ENCODE measurements around the gene STK32B.
"Not testable (repeated sequence)": the region's sequence is repeated elsewhere in the genome, so short reads cannot be mapped to it uniquely, and the experiment has no call there.

STK32B gene

DNA sequence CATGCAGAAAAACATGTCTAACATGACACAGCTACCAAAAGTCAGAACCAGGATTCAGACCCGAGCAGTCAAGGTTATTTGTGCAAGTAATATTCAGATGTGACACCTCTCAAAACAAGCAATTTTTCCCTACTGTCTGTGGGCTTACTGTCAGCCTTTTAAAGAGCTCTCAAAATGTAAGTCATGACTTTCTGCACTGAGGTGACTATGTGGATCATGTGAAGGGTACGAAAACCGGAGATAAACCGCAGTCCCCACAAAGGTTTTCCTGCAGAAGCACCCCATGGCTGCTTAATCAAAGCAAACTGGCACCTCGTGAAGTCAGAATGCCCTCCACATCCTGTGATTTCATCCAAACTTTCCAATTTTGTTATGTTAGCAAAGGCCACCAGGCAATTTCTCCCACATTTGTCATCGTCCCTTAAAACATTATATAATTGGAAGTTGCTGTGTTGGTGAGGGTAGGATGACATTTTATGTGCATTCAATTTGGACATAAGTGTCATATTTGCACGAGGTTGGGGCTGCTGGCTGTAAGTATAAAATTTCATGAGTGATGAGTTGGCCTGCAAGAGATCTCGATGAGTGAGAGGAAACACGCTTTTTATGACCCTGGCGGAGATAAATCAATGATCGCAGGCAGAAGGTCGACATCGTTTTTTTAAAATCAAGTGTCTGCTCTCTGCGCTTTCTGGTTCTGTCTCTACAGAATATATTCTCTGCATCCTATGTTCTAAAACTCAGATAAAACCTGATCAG lies 161.2 kb downstream of the STK32B start:
- DNase-seq = no peak

DNA sequence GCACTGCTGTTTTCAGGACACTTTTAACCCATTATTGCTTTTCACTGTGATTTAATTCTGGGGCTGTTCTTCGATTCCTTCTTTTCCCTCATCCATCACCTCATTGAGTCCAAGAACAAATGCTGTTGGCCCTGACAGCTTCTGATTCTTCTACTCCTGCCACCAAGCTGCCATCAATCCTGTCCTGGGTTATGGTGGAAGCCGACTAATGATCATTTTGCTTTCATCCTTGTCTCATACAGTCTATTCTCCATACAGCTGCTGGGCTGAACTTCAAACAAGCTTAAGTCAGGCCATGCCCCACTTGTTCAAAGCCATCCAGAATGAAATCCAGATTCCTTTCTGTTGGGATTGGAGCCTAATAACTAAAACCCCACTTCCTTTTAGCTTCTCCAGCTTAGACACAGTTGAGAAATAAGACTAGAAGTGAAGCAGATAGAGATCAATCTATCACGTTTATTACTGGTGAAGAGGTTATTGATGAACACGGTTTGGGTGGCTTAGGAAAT lies 161.9 kb downstream of the STK32B start:
- no peak for DNase-seq

DNA sequence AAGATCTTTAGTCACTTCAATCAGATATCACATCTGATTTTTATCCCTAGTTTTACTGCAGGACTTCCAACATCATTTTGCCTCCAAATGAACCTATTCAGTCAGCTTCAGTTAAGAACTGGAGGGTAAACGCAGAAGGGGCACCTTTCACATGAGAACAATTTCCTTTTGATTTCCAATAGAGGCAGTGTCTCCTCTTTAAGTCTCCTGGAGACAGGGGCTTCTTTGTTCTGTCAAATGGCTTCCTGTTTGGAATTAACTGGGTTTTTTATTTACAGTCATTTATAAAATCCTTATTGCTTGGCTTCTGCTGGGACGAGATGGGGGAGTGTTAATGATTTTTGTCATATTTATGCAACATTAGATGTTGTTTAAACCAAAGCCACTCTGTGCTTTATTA lies 164.0 kb downstream of the STK32B start:
- DNase-seq = no peak

DNA sequence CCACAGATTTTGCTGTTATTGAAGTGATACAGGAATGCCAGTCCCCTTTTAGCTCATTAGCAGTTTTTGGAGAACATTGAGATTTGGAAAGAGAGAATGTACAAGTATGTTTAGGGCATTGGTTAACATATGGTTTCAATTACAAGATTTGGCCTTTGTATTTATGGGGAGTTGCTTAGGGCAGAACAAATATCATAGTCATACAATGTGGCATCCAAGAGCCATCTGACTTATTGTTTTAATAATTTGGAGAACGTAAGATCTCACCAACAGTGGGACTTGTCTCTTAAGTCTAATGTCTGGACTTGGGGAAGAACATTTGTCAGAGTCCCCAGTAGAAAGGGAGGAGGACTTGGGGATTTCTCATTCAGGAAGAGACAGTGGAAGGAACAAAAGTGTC lies 166.1 kb downstream of the STK32B start:
- no peak for DNase-seq

DNA sequence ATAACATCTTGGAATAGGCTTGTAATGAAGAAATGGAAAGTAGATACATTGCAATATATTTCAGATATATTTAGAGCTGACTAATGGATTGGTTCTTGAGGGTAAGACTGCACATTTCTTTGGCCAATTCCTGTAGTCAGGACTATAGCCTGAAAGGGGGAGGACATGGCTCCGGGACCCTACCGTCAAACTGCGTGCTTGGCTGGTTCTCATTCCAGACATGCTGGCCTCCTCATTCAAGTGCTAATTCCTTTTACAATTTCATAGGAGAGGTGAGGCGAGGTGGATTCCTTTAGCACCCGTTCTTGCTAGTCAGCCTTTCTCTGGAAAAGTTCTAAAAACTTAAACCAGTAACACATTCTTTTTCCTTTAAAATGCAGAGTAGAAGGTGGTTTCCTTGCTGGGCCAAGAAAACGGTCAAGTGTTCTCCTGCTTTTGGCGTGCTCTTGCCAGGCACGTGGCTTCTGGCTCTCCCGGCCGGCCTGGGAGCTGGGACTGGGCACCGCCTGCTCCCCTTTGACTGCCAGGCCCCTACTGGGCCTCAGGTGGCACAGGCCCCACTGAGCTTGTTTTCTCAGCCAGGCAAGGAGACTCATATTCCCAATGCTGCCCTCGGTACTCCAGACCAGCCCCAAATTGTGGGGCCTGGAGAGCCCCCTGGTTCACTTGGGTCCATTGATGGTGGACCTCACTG lies 167.2 kb downstream of the STK32B start:
- DNase-seq = no peak

DNA sequence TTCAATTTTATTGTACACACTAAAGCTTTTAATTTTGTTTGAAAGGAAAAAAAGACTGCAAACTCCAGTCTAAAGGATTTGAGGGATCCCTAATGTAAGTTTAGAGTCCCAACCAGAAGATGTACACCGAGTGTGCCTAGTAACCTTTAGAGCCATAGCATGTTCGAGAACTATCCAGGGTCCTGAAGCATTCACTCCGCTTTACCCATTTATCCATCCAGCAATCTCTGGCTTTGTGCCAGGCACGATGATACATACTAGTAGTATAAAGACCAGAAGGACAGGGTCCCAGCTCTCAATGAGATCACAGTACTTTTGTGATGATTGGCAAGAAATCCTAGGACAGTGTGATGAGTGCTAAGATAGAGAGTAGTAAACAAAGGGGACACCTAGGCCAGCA lies 168.7 kb downstream of the STK32B start:
- no peak for DNase-seq

DNA sequence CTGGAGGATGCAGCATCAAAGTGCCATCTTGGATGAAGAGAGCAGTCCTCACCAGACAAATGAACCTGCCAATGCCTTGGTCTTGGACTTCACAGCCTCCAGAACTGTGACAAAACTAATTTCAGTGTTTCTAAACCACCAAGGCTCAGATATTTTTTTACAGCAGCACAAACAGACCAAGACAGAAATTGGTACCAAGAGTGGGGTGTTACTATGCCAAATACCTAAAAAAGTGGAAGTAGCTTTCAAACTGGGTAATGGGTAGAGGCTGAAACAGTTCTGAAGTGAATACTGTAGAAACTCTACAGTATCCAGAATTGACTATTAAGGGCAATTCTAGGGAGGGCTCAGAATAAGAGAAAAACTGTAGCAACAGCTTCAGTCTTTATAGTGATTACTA lies 170.8 kb downstream of the STK32B start:
- DNase-seq = no peak

DNA sequence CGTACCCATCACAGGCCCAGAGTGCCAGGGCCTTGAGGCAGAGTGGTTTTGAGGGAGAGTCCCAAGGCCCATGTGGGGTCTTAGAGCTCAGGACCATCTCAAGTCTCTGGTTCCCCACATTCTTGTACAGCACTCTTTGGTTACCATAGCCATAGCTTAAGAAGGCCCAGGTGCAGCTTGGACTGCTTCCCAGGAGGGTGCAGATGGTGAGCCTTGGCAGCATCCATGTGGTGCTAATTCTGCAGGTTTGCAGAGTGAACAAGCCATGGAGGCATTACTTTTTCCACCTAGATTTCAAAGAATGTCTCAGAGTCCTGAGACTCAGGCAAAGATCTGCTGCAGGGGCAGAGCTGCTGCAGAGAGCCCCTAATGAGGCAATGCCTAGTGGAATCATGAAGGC lies 171.7 kb downstream of the STK32B start:
- DNase-seq = no peak

DNA sequence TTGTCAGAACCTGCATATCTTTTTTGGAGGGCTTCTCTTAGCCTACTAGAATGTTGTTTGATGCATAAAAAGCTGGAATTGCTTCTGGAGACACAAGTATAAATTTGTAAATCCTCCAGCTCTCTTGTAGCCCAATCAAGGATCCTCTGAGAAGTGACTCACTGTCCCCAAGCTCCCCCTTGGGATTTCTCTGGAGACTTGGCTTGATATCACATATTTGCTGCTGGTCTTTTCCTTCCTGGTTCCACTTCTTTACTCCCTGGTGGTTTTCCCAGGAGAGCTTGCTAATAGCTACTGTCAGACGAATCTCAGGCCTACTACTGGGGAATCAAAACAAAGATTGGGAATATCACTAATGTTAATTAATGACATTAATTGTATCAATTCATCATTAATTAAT lies 173.1 kb downstream of the STK32B start:
- no peak for DNase-seq

DNA sequence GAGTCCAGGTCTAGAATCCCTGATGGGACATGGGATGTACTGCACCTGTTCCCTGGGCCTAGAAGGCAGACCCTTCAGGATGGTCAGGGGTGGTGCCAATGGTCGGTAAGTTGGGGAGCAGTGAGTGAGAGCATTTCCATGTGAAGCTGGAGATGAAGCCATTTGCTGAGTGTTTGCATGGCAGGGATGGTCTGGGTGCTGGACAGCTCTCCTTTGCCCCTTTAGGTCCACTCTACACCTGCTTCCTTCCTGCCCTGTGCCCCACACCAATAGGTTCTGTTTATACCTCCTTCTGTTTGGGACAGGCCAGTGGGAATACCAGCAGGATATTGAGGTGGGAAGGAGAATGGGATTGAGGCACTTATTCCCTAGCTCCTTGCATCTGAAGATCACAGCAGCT lies 181.3 kb downstream of the STK32B start:
- DNase-seq = no peak

DNA sequence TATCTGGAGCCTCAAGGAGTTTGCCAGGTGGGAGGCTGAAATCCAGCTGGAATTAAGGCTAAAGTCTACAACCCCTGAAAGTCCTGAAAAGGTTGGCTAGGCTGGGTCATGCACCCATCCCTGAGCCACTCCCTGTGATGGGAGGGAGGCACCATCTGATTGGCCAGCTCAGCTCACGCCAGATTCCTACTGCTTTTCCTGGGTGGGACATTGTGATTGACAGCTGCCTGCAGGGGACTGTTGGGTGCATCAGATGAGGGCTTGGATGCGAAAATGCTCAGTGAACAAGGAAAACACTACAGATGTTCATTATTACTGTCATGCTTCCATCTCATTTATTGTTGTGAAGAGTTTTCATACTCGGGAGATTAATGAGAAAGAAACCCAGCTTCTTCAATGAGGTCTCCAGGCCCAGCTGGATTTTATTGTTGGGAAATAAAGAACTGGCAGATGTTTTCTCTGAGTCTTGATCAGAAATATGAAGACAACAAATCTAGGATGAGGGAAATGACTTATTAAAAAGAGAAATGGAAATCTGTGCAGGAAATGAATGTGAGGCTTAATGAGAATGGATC lies 185.9 kb downstream of the STK32B start:
- DNase-seq = no peak

DNA sequence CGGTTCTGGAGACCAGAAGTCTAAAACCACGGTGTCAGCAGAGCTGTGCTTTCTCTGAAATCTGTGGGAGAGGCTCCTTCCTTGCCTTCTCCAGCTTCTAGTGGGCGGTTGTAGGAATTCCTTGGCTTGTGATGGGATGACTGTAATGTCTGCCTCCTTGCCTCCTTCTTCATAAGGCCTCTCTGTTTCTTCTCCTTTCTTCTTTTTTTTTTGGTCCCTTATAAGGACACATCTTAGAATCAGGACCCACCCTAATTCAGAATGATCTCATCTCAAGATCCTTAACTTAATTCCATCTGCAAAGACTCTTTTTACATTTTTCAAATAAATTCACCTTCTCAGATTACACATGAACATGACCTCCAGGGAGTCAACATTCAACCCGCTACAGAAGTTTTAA lies 186.9 kb downstream of the STK32B start:
- DNase-seq = no peak

DNA sequence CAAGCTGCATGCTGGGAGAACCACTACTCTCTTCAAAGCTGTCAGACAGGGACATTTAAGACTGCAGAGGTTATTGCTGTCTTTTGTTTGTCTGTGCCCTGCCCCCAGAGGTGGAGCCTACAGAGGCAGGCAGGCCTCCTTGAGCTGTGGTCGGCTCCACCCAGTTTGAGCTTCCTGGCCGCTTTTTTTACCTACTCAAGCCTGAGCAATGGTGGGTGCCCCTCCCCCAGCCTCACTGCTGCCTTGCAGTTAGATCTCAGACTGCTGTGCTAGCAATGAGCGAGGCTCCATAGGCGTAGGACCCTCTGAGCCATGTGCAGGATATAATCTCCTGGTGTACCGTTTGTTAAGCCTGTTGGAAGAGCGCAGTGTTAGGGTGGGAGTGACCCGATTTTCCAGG lies 195.8 kb downstream of the STK32B start:
- DNase-seq = not testable (repeated sequence)

DNA sequence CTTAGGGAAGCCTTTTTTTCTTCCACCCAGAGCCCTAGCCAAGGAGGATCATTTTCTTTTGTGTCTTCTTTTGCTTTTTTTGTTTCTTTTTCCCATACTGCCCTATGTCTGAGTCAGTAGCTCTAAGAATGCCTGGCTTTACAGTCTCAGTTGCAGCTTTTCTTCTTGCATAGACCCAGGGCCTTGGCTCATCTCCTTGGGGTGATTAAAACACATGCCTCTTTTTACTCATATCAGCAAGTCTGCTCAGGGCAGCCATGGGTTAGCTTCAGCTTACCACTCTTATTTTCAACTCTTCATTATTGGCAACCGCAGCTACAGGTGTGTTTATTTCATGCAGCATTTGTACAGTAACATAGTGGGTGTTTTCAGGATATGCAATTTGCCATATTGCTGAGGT lies 196.5 kb downstream of the STK32B start:
- DNase-seq = no peak

DNA sequence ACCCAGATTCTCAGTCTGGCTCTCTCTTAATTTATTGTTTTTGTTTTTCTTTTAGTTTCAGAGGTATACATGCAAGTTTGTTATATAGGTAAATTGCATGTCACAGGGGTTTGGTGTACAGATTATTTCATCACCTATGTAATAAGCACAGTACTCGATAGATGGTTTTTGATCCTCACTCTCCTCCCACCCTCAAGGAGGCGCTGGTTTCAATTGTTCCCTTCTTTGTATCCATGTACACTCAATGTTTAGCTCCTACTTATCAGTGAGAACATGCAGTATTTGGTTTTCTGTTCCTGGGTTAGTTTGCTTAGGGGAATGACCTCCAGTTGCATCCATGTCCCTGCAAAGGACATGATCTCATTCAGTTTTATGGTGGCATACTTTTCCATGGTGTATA lies 198.4 kb downstream of the STK32B start:
- DNase-seq = no peak

DNA sequence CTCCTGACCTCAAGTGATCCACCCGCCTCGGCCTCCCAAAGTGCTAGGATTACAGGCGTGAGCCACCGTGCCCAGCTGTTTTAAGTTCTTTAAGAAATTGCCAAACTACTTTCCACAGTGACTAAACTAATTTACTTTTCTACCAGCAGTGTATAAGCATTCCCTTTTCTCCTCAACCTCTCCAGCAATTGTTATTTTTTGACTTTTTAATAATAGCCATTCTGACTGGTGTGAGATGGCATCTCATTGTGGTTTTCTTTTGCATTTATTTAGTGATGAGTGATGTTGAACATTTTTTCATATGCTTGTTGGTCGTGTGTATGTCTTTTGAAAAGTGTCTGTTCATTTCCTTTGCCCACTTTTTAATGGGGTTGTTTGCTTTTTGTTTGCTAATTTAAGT lies 199.3 kb downstream of the STK32B start:
- DNase-seq = not testable (repeated sequence)

DNA sequence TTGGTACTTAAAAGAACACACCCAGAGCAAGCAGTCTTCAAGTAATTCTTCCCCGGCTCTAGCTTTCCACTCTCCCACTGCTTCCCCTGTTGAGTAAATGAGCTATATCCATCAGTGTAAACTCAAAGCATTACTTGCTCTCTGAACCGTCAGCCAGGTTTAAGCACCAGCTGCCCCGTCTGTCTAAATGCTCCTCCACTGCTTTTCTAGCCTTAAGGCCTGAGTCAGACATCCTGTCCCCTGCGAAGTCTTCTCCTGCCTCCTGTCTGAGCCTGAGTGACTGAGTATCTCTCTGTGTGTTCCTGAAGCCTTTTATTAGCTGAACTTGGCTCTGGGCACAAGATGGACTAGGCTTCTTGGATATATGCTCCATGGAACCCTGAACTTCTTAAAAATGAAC lies 205.1 kb downstream of the STK32B start:
- no peak for DNase-seq

DNA sequence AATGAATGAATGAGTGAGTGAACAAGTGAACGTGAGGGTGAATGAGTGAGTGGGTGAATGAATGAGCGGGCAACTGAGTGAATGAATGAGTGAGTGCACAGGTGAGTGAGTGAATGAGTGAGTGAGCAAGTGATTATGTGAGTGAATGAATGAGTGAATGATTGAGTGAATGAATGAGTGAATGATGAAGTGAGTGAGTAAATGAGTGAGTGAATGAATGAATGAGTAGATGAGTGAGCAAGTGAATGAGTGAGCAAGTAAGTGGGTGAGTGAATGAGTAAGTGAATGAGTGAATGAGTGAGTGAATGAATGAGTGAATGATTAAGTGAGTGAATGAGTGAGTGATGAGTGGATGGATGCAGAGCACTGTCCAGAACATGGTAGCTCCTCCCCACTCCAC lies 205.8 kb downstream of the STK32B start:
- DNase-seq = no peak

DNA sequence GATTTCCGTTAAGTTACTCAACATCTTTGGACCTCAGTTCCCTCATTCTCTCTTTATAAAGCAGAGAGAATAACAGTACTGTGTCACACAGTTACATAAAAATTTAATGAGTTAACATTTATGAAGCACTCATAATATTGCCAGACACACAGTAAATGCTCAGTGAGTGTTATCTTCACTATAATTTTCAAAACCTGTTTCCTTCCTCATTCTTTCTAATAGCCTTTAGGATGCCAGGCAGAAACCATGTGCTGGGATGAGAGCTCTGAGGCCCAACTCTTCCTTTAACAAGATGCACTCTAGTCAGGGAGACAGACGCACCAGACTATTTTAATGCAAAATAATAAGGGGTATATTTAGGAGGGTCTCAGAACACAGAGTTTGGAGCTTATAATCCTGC lies 208.2 kb downstream of the STK32B start:
- DNase-seq = no peak

DNA sequence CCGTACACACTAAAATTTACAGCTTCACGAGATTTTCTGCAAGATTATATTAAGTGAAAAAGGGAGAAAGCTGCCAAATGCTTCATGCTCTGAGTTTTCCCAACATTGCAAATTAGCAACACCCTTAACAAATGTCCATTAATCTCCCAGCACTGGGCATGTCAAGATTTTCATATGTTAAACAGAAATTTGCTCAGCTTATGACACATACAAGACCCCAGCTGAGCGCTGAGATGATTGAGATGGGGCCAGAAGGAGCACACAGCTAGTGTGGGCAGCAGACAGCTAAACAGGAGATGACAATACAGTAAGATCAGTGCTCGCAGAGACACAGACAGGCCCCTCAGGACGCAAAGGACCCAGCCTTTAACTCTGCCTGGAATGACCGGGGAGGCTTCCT lies 208.8 kb downstream of the STK32B start:
- no peak for DNase-seq

DNA sequence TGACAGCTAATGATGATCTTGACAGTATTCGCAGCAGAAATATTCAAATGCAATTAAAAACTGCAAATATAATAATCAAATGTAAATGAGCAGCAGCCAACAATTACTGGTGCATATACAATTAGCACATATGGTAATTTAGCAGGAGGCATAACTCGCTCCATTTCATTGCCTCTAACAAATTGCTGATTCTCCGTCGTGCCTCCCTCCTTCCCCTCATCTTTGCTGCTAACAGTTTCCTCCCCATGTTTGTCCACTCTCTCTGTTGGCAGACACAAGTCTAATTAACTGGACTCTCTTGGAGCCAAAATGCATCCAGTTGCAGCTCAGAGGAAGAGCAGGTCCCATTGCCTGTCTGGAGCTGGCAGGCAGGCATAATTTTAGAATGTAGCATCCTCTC lies 210.6 kb downstream of the STK32B start:
- no peak for DNase-seq

DNA sequence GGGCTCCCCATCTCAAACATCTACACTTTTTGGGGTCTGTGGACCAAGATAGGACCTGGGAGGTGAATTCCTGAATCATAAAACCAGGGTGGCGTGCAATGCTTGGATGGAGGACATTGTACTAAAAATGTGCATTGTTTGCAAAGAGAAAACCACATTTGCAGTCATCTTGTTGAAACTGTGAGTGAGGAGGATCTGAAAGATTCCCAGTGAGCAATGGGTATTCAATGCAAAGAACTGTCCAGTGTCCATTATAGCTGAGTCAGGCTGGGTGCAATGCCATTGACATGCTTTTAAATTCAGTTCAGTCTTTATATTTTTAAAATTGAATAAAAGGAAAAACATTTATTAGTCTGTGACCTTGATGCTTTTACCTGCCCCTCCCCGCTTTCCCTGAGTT lies 215.7 kb downstream of the STK32B start:
- no peak for DNase-seq

DNA sequence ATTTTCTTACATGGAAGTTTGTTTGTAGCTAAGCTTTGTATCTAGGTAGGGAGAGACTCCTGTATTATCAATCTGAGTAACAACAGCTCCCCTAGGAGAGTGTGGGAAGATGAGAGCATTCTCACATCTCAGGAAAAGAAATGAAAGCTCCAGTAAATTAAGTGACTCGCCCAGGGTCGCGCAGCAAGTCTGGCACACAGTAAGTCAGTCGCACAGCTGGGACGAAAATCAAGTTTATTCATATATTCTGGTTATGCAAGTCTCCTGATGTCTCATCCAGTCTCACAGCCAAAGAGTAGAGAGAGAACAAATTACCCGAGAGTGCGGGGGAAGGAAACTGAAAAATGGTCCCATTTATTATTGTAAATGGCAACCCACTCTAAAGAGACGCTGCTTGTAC lies 216.1 kb downstream of the STK32B start:
- no peak for DNase-seq

DNA sequence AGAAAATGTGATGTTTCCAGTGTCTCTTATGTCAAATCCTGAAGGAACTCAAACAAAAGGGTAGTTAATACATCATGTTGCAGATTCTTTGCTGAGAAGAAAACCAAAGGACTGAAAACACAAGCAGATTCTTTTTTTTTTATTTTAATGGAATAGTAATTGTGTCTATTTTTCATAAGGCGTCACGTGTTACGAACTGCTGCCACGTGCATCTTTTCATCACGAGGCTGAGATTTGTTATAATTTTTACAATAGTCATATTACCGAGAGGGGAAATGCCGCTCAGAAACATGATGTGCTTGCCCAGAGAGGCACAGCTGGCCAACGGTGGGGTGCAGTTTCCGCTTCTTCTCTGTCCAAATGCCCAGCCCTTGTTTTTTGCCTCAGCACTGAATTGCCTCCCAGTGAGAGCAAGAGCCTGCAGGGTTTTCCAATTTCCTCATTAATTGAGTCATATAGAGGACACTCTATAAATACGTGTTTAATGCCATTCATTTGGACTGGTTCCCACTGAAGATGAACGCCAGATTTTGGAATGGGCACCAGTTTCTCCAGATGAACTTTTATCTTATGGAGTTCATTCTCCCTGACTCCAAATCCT lies 225.3 kb downstream of the STK32B start:
- no peak for DNase-seq

All from inflammatory macrophage treated with lipopolysaccharide for 1 hour (primary cell).